ENCODE results near the gene NELL1.
"Not testable (repeated sequence)": the region's sequence is repeated elsewhere in the genome, so short reads cannot be mapped to it uniquely, and the experiment has no call there.

NELL1 gene

GRCh38 chr11:21132146-21132720, 462.8 kb downstream of the NELL1 start:
- no peak for DNase-seq

GRCh38 chr11:21133244-21133643, 463.9 kb downstream of the NELL1 start:
- DNase-seq = no peak

DNA sequence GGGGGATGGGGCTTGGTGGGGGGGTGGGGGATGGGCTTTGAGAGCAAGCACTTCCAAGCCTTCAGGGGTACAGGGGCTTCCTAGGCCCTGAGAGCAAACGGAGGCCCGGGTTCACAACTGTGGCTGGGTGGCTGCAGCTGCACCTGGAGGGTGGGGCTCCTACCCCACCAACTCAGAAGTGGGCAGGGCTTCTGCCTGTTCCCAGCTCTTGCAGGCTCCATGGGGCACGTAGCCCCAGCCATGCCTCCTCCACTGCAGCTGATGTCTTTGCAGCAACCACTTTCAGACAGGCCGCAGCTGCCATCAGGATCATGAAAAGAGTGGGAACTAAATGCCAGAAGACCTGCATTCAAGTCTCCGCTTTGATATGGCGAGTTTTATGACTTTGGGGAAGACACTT, 464.3 kb downstream of the NELL1 start:
- DNase-seq = no peak

DNA sequence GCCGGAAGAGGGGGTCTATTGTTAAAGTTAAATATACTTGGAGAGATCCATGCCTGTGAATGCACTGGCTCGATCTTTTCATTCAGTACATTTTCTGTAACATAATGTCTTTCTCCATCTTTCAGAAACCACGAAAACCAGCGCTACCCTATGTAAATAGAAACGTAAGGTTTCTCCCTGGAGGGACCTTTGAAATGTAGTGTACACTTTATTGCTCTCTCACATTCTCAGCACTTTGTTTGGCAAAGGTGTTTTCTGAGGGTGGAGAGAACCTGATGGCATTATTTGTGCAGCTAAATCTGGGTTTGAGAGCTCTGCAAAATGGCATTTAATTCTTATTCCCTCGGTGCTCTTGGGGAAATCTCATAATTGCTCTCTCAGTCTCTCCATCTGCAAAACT, 468.4 kb downstream of the NELL1 start:
- DNase-seq = no peak

DNA sequence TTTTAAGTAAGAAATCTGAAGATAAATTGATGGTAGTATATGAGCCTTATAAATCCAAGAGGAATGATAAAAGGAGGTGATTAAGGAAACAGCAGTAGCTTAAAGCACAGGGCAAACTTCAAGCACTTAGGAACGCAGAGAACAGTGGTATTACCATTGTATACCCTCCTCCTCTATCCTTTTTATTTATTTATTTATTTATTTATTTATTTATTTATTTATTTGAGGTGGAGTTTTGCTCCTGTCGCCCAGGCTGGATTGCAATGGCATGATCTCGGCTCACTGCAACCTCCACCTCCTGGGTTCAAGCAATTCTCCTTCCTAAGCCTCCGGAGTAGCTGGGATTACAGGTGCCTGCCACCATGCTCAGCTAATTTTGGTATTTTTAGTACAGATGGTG, 472.2 kb downstream of the NELL1 start:
- DNase-seq = not testable (repeated sequence)

GRCh38 chr11:21142007-21142406, 472.6 kb downstream of the NELL1 start:
- DNase-seq = no peak

DNA sequence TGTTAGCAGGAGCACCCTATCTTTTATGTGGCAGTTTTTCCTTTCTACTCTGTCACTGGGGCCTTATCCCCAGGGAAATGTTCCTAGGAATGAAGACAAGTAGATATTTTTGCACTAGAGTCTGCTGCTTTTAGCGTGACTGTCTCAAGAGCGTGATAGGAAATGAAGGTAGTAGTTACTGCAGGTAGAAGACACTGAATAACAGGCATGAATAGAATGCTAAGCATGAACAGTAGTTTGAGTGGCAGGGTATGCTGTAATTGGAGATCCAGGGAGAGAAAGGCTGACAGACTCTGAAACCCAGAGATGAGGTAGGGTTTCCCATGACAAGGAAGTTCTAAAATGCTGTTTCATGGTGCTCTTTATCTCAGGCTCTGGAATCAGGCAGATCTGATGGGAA, 475.1 kb downstream of the NELL1 start:
- DNase-seq = no peak

DNA sequence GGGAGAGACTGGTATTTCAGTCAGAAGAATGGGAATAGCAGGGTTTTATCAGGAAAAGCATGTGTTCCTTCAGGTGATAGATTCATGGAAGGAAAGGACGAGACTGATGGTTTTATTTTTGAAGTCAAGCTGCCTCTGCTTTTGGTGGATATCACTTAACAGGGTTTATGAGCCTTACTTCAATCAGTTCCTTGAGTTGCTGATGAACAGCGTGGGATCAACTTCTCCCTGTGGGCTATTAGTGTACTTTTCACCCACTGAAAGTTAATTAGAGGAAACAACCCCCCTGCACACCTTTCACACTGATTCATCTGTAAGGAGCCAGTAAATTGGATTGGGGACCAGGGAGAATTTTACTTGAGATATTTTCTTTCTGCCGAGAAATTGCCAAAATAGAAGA, 479.0 kb downstream of the NELL1 start:
- no peak for DNase-seq

DNA sequence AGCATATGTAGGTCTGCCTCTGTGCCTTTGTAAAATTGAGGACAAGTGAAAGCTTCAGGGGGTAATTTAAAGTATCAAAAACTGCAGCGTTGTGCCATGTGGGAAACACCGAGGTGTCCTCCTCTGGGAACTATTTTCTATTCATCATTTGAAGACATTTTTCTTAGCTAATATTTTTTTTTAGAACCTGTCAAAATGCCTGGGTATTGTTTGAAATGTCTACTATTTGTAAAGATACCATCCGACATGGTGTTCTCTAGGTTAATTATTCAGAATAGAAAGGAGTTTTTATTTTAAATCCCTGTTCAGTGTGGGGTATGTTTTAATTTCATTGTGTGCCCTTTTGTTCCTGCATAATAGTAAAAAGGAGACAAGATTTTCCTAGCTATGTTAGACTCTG, 490.8 kb downstream of the NELL1 start:
- DNase-seq = no peak

DNA sequence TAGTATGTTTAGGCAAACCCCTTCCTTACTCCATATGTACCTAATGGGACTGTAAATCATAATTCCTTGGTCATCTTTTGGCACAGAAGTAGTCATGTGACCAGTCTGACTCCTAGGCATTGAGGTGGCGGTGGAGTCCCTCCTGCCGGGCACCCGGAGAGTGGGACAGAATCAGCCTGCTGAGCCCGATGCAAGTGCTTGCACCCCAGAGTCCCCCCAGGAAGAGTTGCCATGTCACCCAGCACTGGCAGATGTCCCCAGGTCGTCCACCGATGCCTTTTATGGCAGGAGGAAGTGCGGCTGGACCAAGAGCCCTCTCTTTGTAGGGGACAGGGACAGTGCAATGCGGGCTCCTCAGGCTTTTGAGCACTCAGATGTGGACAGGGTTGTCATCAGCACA, 500.3 kb downstream of the NELL1 start:
- no peak for DNase-seq

- no peak for DNase-seq
These were observed 504.1 kb downstream of the NELL1 start for GRCh38 chr11:21173476-21173875.

GRCh38 chr11:21174781-21175180, 505.4 kb downstream of the NELL1 start:
- no peak for DNase-seq

GRCh38 chr11:21177379-21177778, 508.0 kb downstream of the NELL1 start:
- no peak for DNase-seq

GRCh38 chr11:21179770-21180169, 510.4 kb downstream of the NELL1 start:
- no peak for DNase-seq

- DNase-seq = no peak
These were observed 510.8 kb downstream of the NELL1 start for GRCh38 chr11:21180182-21180581.

DNA sequence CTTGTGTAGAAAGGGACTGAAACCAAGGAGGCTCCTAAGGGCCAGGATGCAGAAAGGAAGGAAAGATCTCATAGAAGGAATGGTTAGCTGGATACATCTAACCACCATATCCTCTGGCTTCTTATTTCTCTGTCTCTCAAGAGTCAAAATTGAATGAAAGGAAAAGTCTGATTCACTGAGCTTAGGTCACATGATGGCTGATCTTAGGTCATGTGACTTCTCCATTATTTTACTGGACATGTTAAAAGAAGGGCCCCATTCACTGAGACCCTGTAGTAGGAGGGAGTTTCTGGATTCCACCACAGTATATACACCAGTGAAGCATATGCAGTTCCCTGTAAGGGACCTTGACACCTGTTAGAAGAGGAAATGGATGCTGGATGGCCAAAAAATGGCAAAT, 516.6 kb downstream of the NELL1 start:
- no peak for DNase-seq

GRCh38 chr11:21190181-21190580, 520.8 kb downstream of the NELL1 start:
- no peak for DNase-seq

GRCh38 chr11:21195995-21196394, 526.6 kb downstream of the NELL1 start:
- no peak for DNase-seq

DNA sequence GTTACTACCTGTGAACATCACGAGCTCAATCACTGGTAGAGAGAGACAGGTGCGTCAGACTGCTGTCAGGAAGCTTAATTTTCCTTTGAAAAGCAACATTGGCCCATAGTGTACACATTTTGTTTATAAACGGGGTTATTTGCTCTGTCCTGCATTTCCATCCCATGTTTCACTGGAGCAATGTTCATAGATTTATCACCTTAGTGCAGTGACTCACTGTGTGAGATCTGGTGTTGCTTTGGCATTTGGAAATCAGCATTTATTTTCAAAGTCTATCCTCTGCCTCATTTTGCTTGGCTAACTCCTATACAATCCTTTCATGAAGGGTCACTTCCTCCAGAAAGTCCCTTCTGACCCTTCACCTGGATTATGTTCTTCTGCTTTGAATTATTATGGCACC, 529.1 kb downstream of the NELL1 start:
- no peak for DNase-seq

GRCh38 chr11:21205205-21205604, 535.8 kb downstream of the NELL1 start:
- DNase-seq = no peak

- no peak for DNase-seq
These were observed 556.5 kb downstream of the NELL1 start for GRCh38 chr11:21225860-21226259.

DNA sequence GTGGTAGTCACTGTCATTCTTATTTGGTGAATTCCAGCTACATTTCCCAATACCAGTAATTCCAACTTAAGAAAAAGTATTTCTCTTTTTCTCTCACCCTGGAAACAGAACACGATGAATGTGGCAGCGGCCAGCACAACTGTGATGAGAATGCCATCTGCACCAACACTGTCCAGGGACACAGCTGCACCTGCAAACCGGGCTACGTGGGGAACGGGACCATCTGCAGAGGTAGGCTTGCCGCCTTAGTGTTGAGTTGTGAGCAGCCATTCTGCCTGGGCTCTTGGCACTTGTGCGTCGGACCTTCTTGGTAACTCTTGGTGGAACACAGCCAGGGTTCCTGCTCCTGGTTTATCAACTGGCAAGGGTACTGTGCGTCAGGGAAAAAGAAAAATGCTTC, 559.8 kb downstream of the NELL1 start:
- no peak for DNase-seq

GRCh38 chr11:21250196-21250595, 580.8 kb downstream of the NELL1 start:
- DNase-seq = no peak

- no peak for DNase-seq
These were observed 584.7 kb downstream of the NELL1 start for GRCh38 chr11:21254055-21254454.

- DNase-seq = no peak
These were observed 585.4 kb downstream of the NELL1 start for GRCh38 chr11:21254790-21255189.

- DNase-seq = no peak
These were observed 588.1 kb downstream of the NELL1 start for GRCh38 chr11:21257461-21257860.
